Fibroblast of lung (primary cell): ENCODE measurements around the gene ZNF740.

Experiments
- CTCF ChIP-seq, 2 donors: IDR thresholded peaks in 1 of 2; conservative IDR thresholded peaks in 1 of 2; 1 replicate in 1 of 2; 2 replicates in 1 of 2; pipeline ENCODE4 v1.5.1; 2011 to 2012; ENCODE audit warnings: low read length in 2 of 2, control low read depth in 1 of 2, inconsistent platforms in 1 of 2, low read depth in 1 of 2, mild to moderate bottlenecking in 1 of 2
- EZH2 ChIP-seq: IDR thresholded peaks from 2 replicates; pipeline ENCODE4 v1.5.1; 2012; ENCODE audit warnings: low read length, control low read depth, mild to moderate bottlenecking; ENCODE audit errors: missing control alignments

GRCh38 chr12:53196486-53196885 is 16.0 kb downstream of the ZNF740 start:
- TF ChIP-seq CTCF (conservative IDR thresholded peaks at IDR 0.05 in 1 of 2, IDR thresholded peaks at IDR 0.05 in 1 of 2; ENCODE audit: low read depth in 1 of 2, low read length in 2 of 2), result no peak
- TF ChIP-seq EZH2, result no peak
